PC-3 (cell line): ENCODE data around the gene IL3RA. TPM values are rescaled to one million over a fixed set of nuclear protein-coding genes. Genes with fewer than 3 reads are reported as not detected.

Experiments
- ATAC-seq: fragments of 200-7000 bp; cut with Tn5 transposase; 2 replicates; pipeline ENCODE4 v1.9.1; 2020; ENCODE audit warnings: mild to moderate bottlenecking, moderate library complexity
- BruUV-seq: library from RNA; stranded (reverse); fragments of 400-500 nt; replicated peaks from 2 replicates; lab custom pipeline; 2021; lab: Mats Ljungman, UMichigan
- CTCF ChIA-PET: fragments of 300-600 bp; sonication (Branson Sonifier 250); formaldehyde crosslinking; loops from one replicate; lab custom pipeline; 2022; ENCODE audit warnings: antibody characterized with exemption; lab: Charles Lee
- POLR2A ChIA-PET: fragments of 300-600 bp; sonication (Branson Sonifier 250); formaldehyde crosslinking; loops from one replicate; lab custom pipeline; 2022; ENCODE audit warnings: antibody characterized with exemption; ENCODE audit not compliant: unreplicated experiment; lab: Charles Lee
- DNase-seq: peaks from one replicate; pipeline ENCODE4 v3.0.0-alpha.2; 2015
- H2AFZ ChIP-seq: fragments of 300-600 bp; sonication (generic); 2 replicates; pipeline ENCODE4 v1.6.0; 2016; ENCODE audit warnings: antibody characterized with exemption, low read length
- H3F3A ChIP-seq: fragments of 300-600 bp; sonication (generic); one replicate; pipeline ENCODE4 v1.6.0; 2017; ENCODE audit warnings: antibody characterized with exemption, low read length, control low read depth, mild to moderate bottlenecking; ENCODE audit not compliant: unreplicated experiment
- H3K27ac ChIP-seq: fragments of 300-600 bp; sonication (generic); 2 replicates; pipeline ENCODE4 v1.5.1; 2016; ENCODE audit warnings: mild to moderate bottlenecking, low read length
- H3K27me3 ChIP-seq: fragments of 300-600 bp; sonication (generic); 2 replicates; pipeline ENCODE4 v1.6.1; 2016; ENCODE audit warnings: low read length, mixed read lengths
- H3K36me3 ChIP-seq: fragments of 300-600 bp; sonication (generic); 2 replicates; pipeline ENCODE4 v1.6.1; 2016; ENCODE audit warnings: low read depth, mixed run types, low read length, mixed read lengths
- H3K4me1 ChIP-seq: fragments of 300-600 bp; sonication (generic); 2 replicates; pipeline ENCODE4 v1.5.1; 2016; ENCODE audit warnings: low read length; ENCODE audit not compliant: insufficient read depth
- H3K4me2 ChIP-seq: fragments of 300-600 bp; sonication (generic); 2 replicates; pipeline ENCODE4 v1.6.0; 2016; ENCODE audit warnings: low read length
- H3K4me3 ChIP-seq: fragments of 300-600 bp; sonication (generic); 2 replicates; pipeline ENCODE4 v1.5.1; 2016; ENCODE audit warnings: mild to moderate bottlenecking, low read length, mixed read lengths
- H3K79me2 ChIP-seq: fragments of 300-600 bp; sonication (generic); 2 replicates; pipeline ENCODE4 v1.6.1; 2017; ENCODE audit warnings: low read length, mixed read lengths
- H3K9ac ChIP-seq: fragments of 300-600 bp; sonication (generic); 2 replicates; pipeline ENCODE4 v1.6.0; 2016; ENCODE audit warnings: mild to moderate bottlenecking, low read length
- H3K9me2 ChIP-seq: fragments of 300-600 bp; sonication (generic); replicated peaks from 2 replicates; pipeline ENCODE4 v1.6.1; 2016; ENCODE audit warnings: mixed run types, low read length, mixed read lengths
- H3K9me3 ChIP-seq: fragments of 300-600 bp; sonication (generic); 2 replicates; pipeline ENCODE4 v1.6.1; 2016; ENCODE audit warnings: low read length, mixed read lengths
- H4K20me1 ChIP-seq: fragments of 300-600 bp; sonication (generic); 2 replicates; pipeline ENCODE4 v1.6.1; 2016; ENCODE audit warnings: low read length, mixed read lengths
- CTCF ChIP-seq: fragments of 300-600 bp; sonication (generic); conservative IDR thresholded peaks from 2 replicates; pipeline ENCODE4 v1.5.1; 2017; ENCODE audit warnings: antibody characterized with exemption, low read depth, mild to moderate bottlenecking, low read length
- EZH2 ChIP-seq: fragments of 300-600 bp; sonication (generic); IDR thresholded peaks from one replicate; pipeline ENCODE4 v1.6.1; 2017; ENCODE audit warnings: antibody characterized with exemption, mild to moderate bottlenecking, low read length; ENCODE audit not compliant: unreplicated experiment
- EZH2phosphoT487 ChIP-seq: fragments of 300-600 bp; sonication (generic); IDR thresholded peaks from 2 replicates; pipeline ENCODE4 v1.6.1; 2018; ENCODE audit warnings: mild to moderate bottlenecking, antibody characterized with exemption, low read length, borderline replicate concordance
- intact Hi-C: fragments of 100-400 bp; cut with micrococcal nuclease; formaldehyde crosslinking; loops from 2 replicates; pipeline ENCODE4 v1.9.0; 2023
- total RNA-seq: library from RNA; depleted of rRNA; stranded (reverse); fragments of >200 nt; gene quantifications from 2 replicates; pipeline ENCODE4 v1.2.3, GENCODE V29; 2014

IL3RA gene
- total RNA-seq, 1 experiment from 2014 or later: not detected

- no peak overlapping the region for H2AFZ ChIP-seq
- H3K9ac ChIP-seq: no peak overlapping the region
- no peaks in the 10 kb centered on the region for H3K4me1 ChIP-seq
- H3K27ac ChIP-seq: no peak overlapping the region
- H3K9me2 ChIP-seq: no peaks in the 10 kb centered on the region
- H4K20me1 ChIP-seq: no peaks in the 10 kb centered on the region
- ATAC-seq: no peak
- no peaks in the 10 kb centered on the region for H3F3A ChIP-seq
- H3K4me3 ChIP-seq: no peak overlapping the region
- H3K79me2 ChIP-seq: peaks cover 9% of the 10 kb centered on the region
- TF ChIP-seq EZH2phosphoT487 (no peak), EZH2 (no peak), CTCF (no peak)
- ChIA-PET CTCF (no interaction called here), POLR2A (no interaction called here)
- intact Hi-C loops: no loop called here
- no peaks in the 10 kb centered on the region for H3K9me3 ChIP-seq
- BruUV-seq: no TSS peak
- no peak for DNase-seq
- H3K36me3 ChIP-seq: peaks cover 8% of the 10 kb centered on the region
- H3K27me3 ChIP-seq: no peaks in the 10 kb centered on the region
- no peak overlapping the region for H3K4me2 ChIP-seq
Observed at GRCh38 chrX:1400049-1400448, 63.5 kb downstream of the IL3RA start.

- CTCF ChIA-PET: no interaction called here
- H3K36me3 ChIP-seq: peaks cover 12% of the 10 kb centered on the region
- H3K4me2 ChIP-seq: no peak overlapping the region
- no peaks in the 10 kb centered on the region for H3K9me2 ChIP-seq
- H3K4me1 ChIP-seq: no peaks in the 10 kb centered on the region
- peaks cover under 1% of the 10 kb centered on the region; the same call in 1 of the 2 replicates for H3K79me2 ChIP-seq
- no peaks in the 10 kb centered on the region for H3F3A ChIP-seq
- no peaks in the 10 kb centered on the region for H4K20me1 ChIP-seq
- H3K4me3 ChIP-seq: no peak overlapping the region
- no peaks in the 10 kb centered on the region for H3K27me3 ChIP-seq
- H3K9ac ChIP-seq: no peak overlapping the region
- no peak for TF ChIP-seq EZH2phosphoT487
- no peak for TF ChIP-seq EZH2
- no peak for TF ChIP-seq CTCF
- intact Hi-C loops: no loop called here
- H3K27ac ChIP-seq: no peak overlapping the region
- no peak for DNase-seq
- no peaks in the 10 kb centered on the region for H3K9me3 ChIP-seq
- no TSS peak for BruUV-seq
- no peak for ATAC-seq
- POLR2A ChIA-PET: no interaction called here
- H2AFZ ChIP-seq: no peak overlapping the region
Observed at GRCh38 chrX:1400742-1401471, 64.3 kb downstream of the IL3RA start.
